Uterus (tissue), 2 donors: ENCODE results near the gene DHTKD1.

Experiments
- POLR2A ChIP-seq, 2 donors: fragments of 450-650 bp; IDR thresholded peaks; one replicate each; pipeline ENCODE4 v1.6.1; 2016; ENCODE audit warnings: antibody characterized with exemption in 2 of 2, mild to moderate bottlenecking in 1 of 2, moderate library complexity in 1 of 2
- TF ChIP-seq, protein P1 (sequence below), 4 experiments: fragments of 200-600 bp in 2 of 4; fragments of 450-650 bp in 2 of 4; sonication (generic) in 2 of 4; IDR thresholded peaks; one replicate each; pipeline ENCODE4 v1.5.1; 2016 to 2019; ENCODE audit warnings: antibody characterized with exemption in 4 of 4, mild to moderate bottlenecking in 2 of 4, moderate library complexity in 1 of 4

DNA sequence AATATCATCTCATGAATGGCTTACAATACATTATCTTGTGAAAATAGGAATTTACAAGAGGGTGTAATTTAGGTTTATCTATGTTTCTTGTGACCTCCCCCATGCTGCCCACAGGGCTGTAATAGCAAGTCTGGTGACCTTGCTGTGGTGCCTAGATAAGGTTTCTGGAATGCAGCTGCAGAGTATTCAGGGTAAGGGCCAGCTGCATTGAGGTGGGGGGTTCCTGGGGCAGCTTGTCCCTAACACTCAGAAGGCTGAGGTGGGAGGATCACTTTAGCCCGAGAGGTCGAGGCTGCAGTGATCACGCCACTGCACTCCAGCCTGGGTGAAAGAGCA is 5.3 kb upstream of the DHTKD1 start:
- TF ChIP-seq, protein P1, sequence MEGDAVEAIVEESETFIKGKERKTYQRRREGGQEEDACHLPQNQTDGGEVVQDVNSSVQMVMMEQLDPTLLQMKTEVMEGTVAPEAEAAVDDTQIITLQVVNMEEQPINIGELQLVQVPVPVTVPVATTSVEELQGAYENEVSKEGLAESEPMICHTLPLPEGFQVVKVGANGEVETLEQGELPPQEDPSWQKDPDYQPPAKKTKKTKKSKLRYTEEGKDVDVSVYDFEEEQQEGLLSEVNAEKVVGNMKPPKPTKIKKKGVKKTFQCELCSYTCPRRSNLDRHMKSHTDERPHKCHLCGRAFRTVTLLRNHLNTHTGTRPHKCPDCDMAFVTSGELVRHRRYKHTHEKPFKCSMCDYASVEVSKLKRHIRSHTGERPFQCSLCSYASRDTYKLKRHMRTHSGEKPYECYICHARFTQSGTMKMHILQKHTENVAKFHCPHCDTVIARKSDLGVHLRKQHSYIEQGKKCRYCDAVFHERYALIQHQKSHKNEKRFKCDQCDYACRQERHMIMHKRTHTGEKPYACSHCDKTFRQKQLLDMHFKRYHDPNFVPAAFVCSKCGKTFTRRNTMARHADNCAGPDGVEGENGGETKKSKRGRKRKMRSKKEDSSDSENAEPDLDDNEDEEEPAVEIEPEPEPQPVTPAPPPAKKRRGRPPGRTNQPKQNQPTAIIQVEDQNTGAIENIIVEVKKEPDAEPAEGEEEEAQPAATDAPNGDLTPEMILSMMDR (IDR thresholded peaks at IDR 0.05): no peak
- no peak for TF ChIP-seq POLR2A (IDR thresholded peaks at IDR 0.05)
